ENCODE measurements around the gene MC1R. TPM values are rescaled to one million over a fixed set of nuclear protein-coding genes. Genes with fewer than 3 reads are reported as not detected.

Gene MC1R
- total RNA-seq, 2 experiments from 2014 or later: 6.7 to 6.9 TPM

GRCh38 chr16:89909777-89910716, 8.6 kb upstream of the MC1R start:
- intact Hi-C loops (cut with DNase I, micrococcal nuclease): loop anchor here (1.0 to 2.0 kb wide), 2 partner anchors 204 to 209 kb away; partner anchors contain the start of gene SPATA2L (in 1 of the 2)
- H3K27me3 Mint-ChIP-seq: no peaks in the 10 kb centered on the region
- Histone ChIP-seq H3K27me3 (ENCODE audit: control insufficient read depth in 1 of 2, insufficient read depth in 2 of 2, low read length in 2 of 2) (no peaks in the 10 kb centered on the region), H3K27ac (ENCODE audit: low read depth in 1 of 2, low read length in 2 of 2) (no peak overlapping the region), H3K4me1 (ENCODE audit: insufficient read depth, low read length) (peaks cover 11% of the 10 kb centered on the region), H3K36me3 (ENCODE audit: insufficient read depth, low read length) (peaks cover 43% of the 10 kb centered on the region), H3K4me3 (ENCODE audit: low read length) (no peak overlapping the region), H3K9me3 (ENCODE audit: control insufficient read depth in 1 of 2, insufficient read depth in 1 of 2, low read length in 2 of 2) (no peaks in the 10 kb centered on the region)
- peak; percentile 85 for ATAC-seq (ENCODE audit: poor library complexity)
- peak; percentile 51 to 84 (median 64) for DNase-seq
- peaks cover 40% of the 10 kb centered on the region for H3K36me3 Mint-ChIP-seq (ENCODE audit: low read depth)
- POLR2A ChIA-PET: interaction anchor here (0.8 to 1.7 kb wide), 6 partner anchors 9 to 210 kb away, joined by 3 to 11 read pairs (median 4); partner anchors contain the start of genes MC1R, SPATA2L and TCF25
- H3K9me3 Mint-ChIP-seq: no peaks in the 10 kb centered on the region
- TF ChIP-seq CTCF (IDR thresholded peaks at IDR 0.05): peak; percentile 83
- H3K27ac Mint-ChIP-seq: no peak overlapping the region
- peaks cover 3% of the 10 kb centered on the region for H3K4me1 Mint-ChIP-seq (ENCODE audit: low read depth)
- CTCF ChIA-PET: interaction anchor here (0.6 to 2.1 kb wide), 15 partner anchors 9 to 210 kb away, joined by 3 to 12 read pairs (median 4); partner anchors contain the start of genes DEF8, MC1R and TCF25
- H3K4me3 Mint-ChIP-seq: no peak overlapping the region

- TF ChIP-seq CTCF (IDR thresholded peaks at IDR 0.05): no peak
- H3K36me3 ChIP-seq (ENCODE audit: insufficient read depth, low read length): peaks cover 35% of the 10 kb centered on the region
- Mint-ChIP-seq H3K4me3 (no peak overlapping the region), H3K4me1 (ENCODE audit: low read depth) (peaks cover 3% of the 10 kb centered on the region), H3K27me3 (no peaks in the 10 kb centered on the region), H3K9me3 (no peaks in the 10 kb centered on the region), H3K36me3 (ENCODE audit: low read depth) (peaks cover 33% of the 10 kb centered on the region), H3K27ac (no peak overlapping the region)
- intact Hi-C loops (cut with DNase I, micrococcal nuclease): loop anchor here (1.0 to 2.0 kb wide), 2 partner anchors 205 to 210 kb away; partner anchors contain the start of gene SPATA2L (in 1 of the 2)
- no peaks in the 10 kb centered on the region for H3K27me3 ChIP-seq (ENCODE audit: control insufficient read depth in 1 of 2, insufficient read depth in 2 of 2, low read length in 2 of 2)
- ATAC-seq (ENCODE audit: poor library complexity) (peak; percentile 10), DNase-seq (no peak)
- no peaks in the 10 kb centered on the region for H3K9me3 ChIP-seq (ENCODE audit: control insufficient read depth in 1 of 2, insufficient read depth in 1 of 2, low read length in 2 of 2)
- H3K4me3 ChIP-seq (ENCODE audit: low read length): no peak overlapping the region
- ChIA-PET POLR2A (interaction anchor here (1.2 to 1.7 kb wide), 4 partner anchors 8 to 211 kb away, joined by 4 to 11 read pairs (median 5); partner anchors contain the start of genes MC1R and SPATA2L), CTCF (interaction anchor here (0.9 to 2.1 kb wide), 12 partner anchors 8 to 211 kb away, joined by 3 to 12 read pairs (median 4); partner anchors contain the start of genes MC1R and TCF25)
- H3K4me1 ChIP-seq (ENCODE audit: insufficient read depth, low read length): peaks cover 14% of the 10 kb centered on the region
- H3K27ac ChIP-seq (ENCODE audit: low read depth in 1 of 2, low read length in 2 of 2): no peak overlapping the region
Measured at GRCh38 chr16:89910717-89911354, 7.8 kb upstream of the MC1R start.

- DNase-seq: peak in 1 of 14 experiments; percentile 26
- H3K4me3 Mint-ChIP-seq: no peak overlapping the region
- Histone ChIP-seq H3K9me3 (ENCODE audit: control insufficient read depth in 1 of 2, insufficient read depth in 1 of 2, low read length in 2 of 2) (no peaks in the 10 kb centered on the region), H3K27me3 (ENCODE audit: control insufficient read depth in 1 of 2, insufficient read depth in 2 of 2, low read length in 2 of 2) (no peaks in the 10 kb centered on the region), H3K4me3 (ENCODE audit: low read length) (no peak overlapping the region), H3K36me3 (ENCODE audit: insufficient read depth, low read length) (peaks cover 30% of the 10 kb centered on the region), H3K4me1 (ENCODE audit: insufficient read depth, low read length) (peaks cover 18% of the 10 kb centered on the region), H3K27ac (ENCODE audit: low read depth in 1 of 2, low read length in 2 of 2) (no peak overlapping the region)
- no peak for TF ChIP-seq CTCF (IDR thresholded peaks at IDR 0.05)
- no peaks in the 10 kb centered on the region for H3K27me3 Mint-ChIP-seq
- POLR2A ChIA-PET: interaction anchor here (0.6 kb wide), 1 partner anchor 565 kb away, joined by 3 read pairs; no protein-coding TSS in a partner anchor
- no peak for ATAC-seq (ENCODE audit: poor library complexity)
- peaks cover 3% of the 10 kb centered on the region for H3K4me1 Mint-ChIP-seq (ENCODE audit: low read depth)
- H3K9me3 Mint-ChIP-seq: no peaks in the 10 kb centered on the region
- H3K27ac Mint-ChIP-seq: no peak overlapping the region
- H3K36me3 Mint-ChIP-seq (ENCODE audit: low read depth): peaks cover 28% of the 10 kb centered on the region
- CTCF ChIA-PET: interaction anchor here (0.7 to 1.7 kb wide), 3 partner anchors 12 to 51 kb away, joined by 3 to 8 read pairs (median 3); partner anchors contain the start of gene TUBB3
- intact Hi-C loops (cut with DNase I, micrococcal nuclease): loop anchor here in 1 of 2 experiments (2.0 kb wide), 1 partner anchor 211 kb away; the partner anchor contains the start of gene SPATA2L
Measured at GRCh38 chr16:89911375-89911774, 7.3 kb upstream of the MC1R start.
